GM23338 (cell line): Measurements from ENCODE around the gene SLC66A2. TPM values are rescaled to one million over a fixed set of nuclear protein-coding genes. Genes with fewer than 3 reads are reported as not detected.
A peak's percentile ranks its signal among the peaks of the same experiment; 100 is the strongest.

Source experiments
- ATAC-seq: fragments of 200-7000 bp; cut with Tn5 transposase; 3 replicates; pipeline ENCODE4 v1.9.1; 2020
- DNase-seq: peaks from one replicate; pipeline ENCODE4 v3.0.0-alpha.2; 2015; ENCODE audit warnings: low spot score
- H2AFZ ChIP-seq: fragments of 200-600 bp; sonication (generic); 2 replicates; pipeline ENCODE4 v1.8.0; 2016; ENCODE audit warnings: antibody characterized with exemption, mild to moderate bottlenecking, moderate library complexity
- H3F3A ChIP-seq: fragments of 200-600 bp; sonication (generic); replicated peaks from 2 replicates; pipeline ENCODE4 v1.8.0; 2017; ENCODE audit warnings: antibody characterized with exemption, mixed run types, low read depth
- H3K27ac ChIP-seq: fragments of 200-600 bp; sonication (generic); 2 replicates; pipeline ENCODE4 v1.6.1; 2016; ENCODE audit warnings: low read depth
- H3K27me3 ChIP-seq: fragments of 200-600 bp; sonication (generic); 2 replicates; pipeline ENCODE4 v1.8.0; 2016; ENCODE audit warnings: mild to moderate bottlenecking, mixed run types, moderate library complexity; ENCODE audit not compliant: insufficient read depth
- H3K36me3 ChIP-seq: fragments of 200-600 bp; sonication (generic); 2 replicates; pipeline ENCODE4 v1.8.0; 2016; ENCODE audit warnings: mild to moderate bottlenecking; ENCODE audit not compliant: insufficient read depth
- H3K4me1 ChIP-seq: fragments of 200-600 bp; sonication (generic); 2 replicates; pipeline ENCODE4 v1.8.0; 2016; ENCODE audit warnings: mild to moderate bottlenecking, moderate library complexity; ENCODE audit not compliant: insufficient read depth
- H3K4me2 ChIP-seq: fragments of 200-600 bp; sonication (generic); 2 replicates; pipeline ENCODE4 v1.7.1; 2017; ENCODE audit warnings: mixed run types
- H3K4me3 ChIP-seq: fragments of 200-600 bp; sonication (generic); 2 replicates; pipeline ENCODE4 v1.6.1; 2016; ENCODE audit warnings: mixed run types
- H3K79me2 ChIP-seq: fragments of 200-600 bp; sonication (generic); replicated peaks from 2 replicates; pipeline ENCODE4 v1.8.0; 2017; ENCODE audit warnings: mild to moderate bottlenecking; ENCODE audit not compliant: insufficient read depth
- H3K9me2 ChIP-seq: fragments of 200-600 bp; sonication (generic); 2 replicates; pipeline ENCODE4 v1.8.0; 2017; ENCODE audit not compliant: insufficient read depth
- H4K20me1 ChIP-seq: fragments of 200-600 bp; sonication (generic); replicated peaks from 2 replicates; pipeline ENCODE4 v1.8.0; 2017; ENCODE audit warnings: mild to moderate bottlenecking; ENCODE audit not compliant: insufficient read depth
- H3K27ac Mint-ChIP-seq: 2 replicates; pipeline ENCODE4 v1.8.0; 2020; ENCODE audit warnings: inconsistent platforms, mild to moderate bottlenecking, moderate library complexity, mixed read lengths
- H3K27me3 Mint-ChIP-seq: 3 replicates; pipeline ENCODE4 v1.8.0; 2022; ENCODE audit warnings: low read depth, mild to moderate bottlenecking, moderate library complexity, mixed read lengths, inconsistent platforms; ENCODE audit not compliant: insufficient read depth, poor library complexity
- H3K36me3 Mint-ChIP-seq: 3 replicates; pipeline ENCODE4 v1.8.0; 2021; ENCODE audit warnings: low read depth, mild to moderate bottlenecking, inconsistent platforms, moderate library complexity, mixed read lengths
- H3K4me1 Mint-ChIP-seq: 3 replicates; pipeline ENCODE4 v1.8.0; 2020; ENCODE audit warnings: mild to moderate bottlenecking, inconsistent platforms, mixed read lengths
- H3K4me3 Mint-ChIP-seq: 3 replicates; pipeline ENCODE4 v1.8.0; 2021; ENCODE audit warnings: moderate library complexity, mild to moderate bottlenecking, inconsistent platforms, mixed read lengths
- H3K9me3 Mint-ChIP-seq: 3 replicates; pipeline ENCODE4 v1.8.0; 2020; ENCODE audit warnings: moderate library complexity, mild to moderate bottlenecking, inconsistent platforms, mixed read lengths
- CREB1 ChIP-seq: fragments of 250-450 bp; sonication (Bioruptor Pico); IDR thresholded peaks from 2 replicates; pipeline ENCODE4 v1.5.0; 2020; ENCODE audit warnings: low read depth, mild to moderate bottlenecking, moderate library complexity
- EZH2 ChIP-seq: fragments of 200-600 bp; sonication (generic); IDR thresholded peaks from one replicate; pipeline ENCODE4 v1.8.0; 2017; ENCODE audit warnings: antibody characterized with exemption, mild to moderate bottlenecking, low read depth; ENCODE audit not compliant: unreplicated experiment
- EZH2phosphoT487 ChIP-seq: fragments of 200-600 bp; sonication (generic); IDR thresholded peaks from one replicate; pipeline ENCODE4 v1.8.1; 2018; ENCODE audit warnings: antibody characterized with exemption; ENCODE audit not compliant: unreplicated experiment
- NANOG ChIP-seq: IDR thresholded peaks from 2 replicates; pipeline ENCODE4 v1.6.1; 2016; ENCODE audit warnings: antibody characterized with exemption, borderline replicate concordance
- POLR2AphosphoS5 ChIP-seq: IDR thresholded peaks from 2 replicates; pipeline ENCODE4 v1.6.1; 2016; ENCODE audit warnings: antibody characterized with exemption, low read depth
- ZNF331 ChIP-seq: fragments of 250-450 bp; sonication (Bioruptor Pico); IDR thresholded peaks from 2 replicates; pipeline ENCODE4 v1.5.0; 2020; ENCODE audit warnings: low read depth, mild to moderate bottlenecking, moderate library complexity
- polyA plus RNA-seq: library from polyadenylated mRNA; unstranded; fragments of >200 nt; fragmentation: Nextera tagmentation; extraction: Ambion mirVana; gene quantifications from 2 replicates; pipeline ENCODE4 v1.2.1, GENCODE V29; 2016
- total RNA-seq: library from RNA; depleted of rRNA; stranded (reverse); fragments of >200 nt; shearing (Covaris generic); gene quantifications from 2 replicates; pipeline ENCODE4 v1.2.3, GENCODE V29; 2014
- TF ChIP-seq, protein P1 (sequence below), 2 experiments: fragments of 200-600 bp in 1 of 2; sonication (generic) in 1 of 2; conservative IDR thresholded peaks; 2 replicates each; pipeline versions ENCODE4 v1.5.1 to v1.6.1; 2016 to 2017; ENCODE audit warnings: antibody characterized with exemption in 2 of 2, low read depth in 2 of 2, mild to moderate bottlenecking in 2 of 2, moderate library complexity in 1 of 2
- TF ChIP-seq, protein P2 (sequence below): IDR thresholded peaks from one replicate; pipeline ENCODE4 v1.6.1; 2018; ENCODE audit warnings: antibody characterized with exemption; ENCODE audit not compliant: unreplicated experiment

The SLC66A2 gene
- total and polyA plus RNA-seq, 2 experiments from 2014 or later, result 4.0 to 18.1 TPM

DNA sequence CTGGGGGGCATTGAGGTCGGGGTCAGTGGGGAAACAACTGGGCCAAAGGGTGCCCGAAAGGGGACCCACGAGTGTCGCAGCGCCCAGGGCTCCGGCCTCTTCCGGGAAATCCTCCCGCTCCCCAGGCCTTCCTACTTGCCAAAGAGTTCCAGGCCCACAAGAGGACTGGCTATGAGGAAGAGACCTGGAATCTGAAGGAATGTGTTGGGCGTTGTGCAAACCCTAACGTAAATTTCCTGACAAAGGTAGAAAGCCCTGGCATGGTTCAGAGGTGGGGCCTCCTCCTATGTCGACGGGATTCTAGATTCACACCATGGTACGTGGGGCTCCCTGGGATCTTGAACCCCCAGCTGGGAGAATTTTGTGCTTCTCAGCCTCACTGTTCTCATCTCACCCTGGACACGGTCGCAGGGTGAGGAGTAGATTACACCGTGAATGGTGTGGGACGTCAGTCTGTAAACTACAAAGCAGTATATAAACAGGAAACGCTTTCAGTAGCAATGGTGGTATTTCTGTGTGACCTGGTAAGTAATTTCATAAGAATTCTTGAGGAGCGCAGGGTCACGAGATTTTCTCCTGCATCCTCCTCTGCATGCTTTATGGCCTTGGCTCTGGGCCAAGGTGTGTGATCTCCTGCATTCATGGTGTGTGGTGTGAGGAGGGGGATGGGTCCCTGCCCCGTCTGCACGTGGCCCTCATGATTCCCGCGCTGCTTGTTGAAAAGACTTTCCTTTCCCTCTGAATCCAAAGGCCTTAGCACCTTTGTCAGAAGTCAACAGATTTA lies 13.9 kb upstream of the SLC66A2 start (continued):
- no peak for TF ChIP-seq CREB1
- TF ChIP-seq EZH2, result no peak
- TF ChIP-seq POLR2AphosphoS5, result no peak

GRCh38 chr18:79964330-79965118 lies 13.1 kb upstream of the SLC66A2 start, which contains the start of gene HSBP1L1:
TSS of gene HSBP1L1 (plus strand) at chr18:79964643. CDS start at chr18:79964736, 93 bp downstream.
- Mint-ChIP-seq H3K9me3 (no peaks in the 10 kb centered on the region; the same call in 1 of the 3 replicates), H3K27me3 (peaks cover 58% of the 10 kb centered on the region), H3K4me3 (peak within 1 kb of the TSS; percentile 57), H3K36me3 (no peaks in the 10 kb centered on the region), H3K27ac (no peak within 1 kb of the TSS), H3K4me1 (peaks cover 26% of the 10 kb centered on the region)
- peak; percentile 90 for DNase-seq
- TF ChIP-seq, protein P1, sequence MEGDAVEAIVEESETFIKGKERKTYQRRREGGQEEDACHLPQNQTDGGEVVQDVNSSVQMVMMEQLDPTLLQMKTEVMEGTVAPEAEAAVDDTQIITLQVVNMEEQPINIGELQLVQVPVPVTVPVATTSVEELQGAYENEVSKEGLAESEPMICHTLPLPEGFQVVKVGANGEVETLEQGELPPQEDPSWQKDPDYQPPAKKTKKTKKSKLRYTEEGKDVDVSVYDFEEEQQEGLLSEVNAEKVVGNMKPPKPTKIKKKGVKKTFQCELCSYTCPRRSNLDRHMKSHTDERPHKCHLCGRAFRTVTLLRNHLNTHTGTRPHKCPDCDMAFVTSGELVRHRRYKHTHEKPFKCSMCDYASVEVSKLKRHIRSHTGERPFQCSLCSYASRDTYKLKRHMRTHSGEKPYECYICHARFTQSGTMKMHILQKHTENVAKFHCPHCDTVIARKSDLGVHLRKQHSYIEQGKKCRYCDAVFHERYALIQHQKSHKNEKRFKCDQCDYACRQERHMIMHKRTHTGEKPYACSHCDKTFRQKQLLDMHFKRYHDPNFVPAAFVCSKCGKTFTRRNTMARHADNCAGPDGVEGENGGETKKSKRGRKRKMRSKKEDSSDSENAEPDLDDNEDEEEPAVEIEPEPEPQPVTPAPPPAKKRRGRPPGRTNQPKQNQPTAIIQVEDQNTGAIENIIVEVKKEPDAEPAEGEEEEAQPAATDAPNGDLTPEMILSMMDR (conservative IDR thresholded peaks at IDR 0.05; ENCODE audit: low read depth in 2 of 2), result peak in 1 of 2 experiments; percentile 11; a peak in 2 of 4 replicates
- no peak for TF ChIP-seq CREB1
- no peak for TF ChIP-seq NANOG
- no peak for TF ChIP-seq ZNF331 (CRISPR knock-in tag)
- no peak for TF ChIP-seq EZH2phosphoT487
- TF ChIP-seq, protein P2, sequence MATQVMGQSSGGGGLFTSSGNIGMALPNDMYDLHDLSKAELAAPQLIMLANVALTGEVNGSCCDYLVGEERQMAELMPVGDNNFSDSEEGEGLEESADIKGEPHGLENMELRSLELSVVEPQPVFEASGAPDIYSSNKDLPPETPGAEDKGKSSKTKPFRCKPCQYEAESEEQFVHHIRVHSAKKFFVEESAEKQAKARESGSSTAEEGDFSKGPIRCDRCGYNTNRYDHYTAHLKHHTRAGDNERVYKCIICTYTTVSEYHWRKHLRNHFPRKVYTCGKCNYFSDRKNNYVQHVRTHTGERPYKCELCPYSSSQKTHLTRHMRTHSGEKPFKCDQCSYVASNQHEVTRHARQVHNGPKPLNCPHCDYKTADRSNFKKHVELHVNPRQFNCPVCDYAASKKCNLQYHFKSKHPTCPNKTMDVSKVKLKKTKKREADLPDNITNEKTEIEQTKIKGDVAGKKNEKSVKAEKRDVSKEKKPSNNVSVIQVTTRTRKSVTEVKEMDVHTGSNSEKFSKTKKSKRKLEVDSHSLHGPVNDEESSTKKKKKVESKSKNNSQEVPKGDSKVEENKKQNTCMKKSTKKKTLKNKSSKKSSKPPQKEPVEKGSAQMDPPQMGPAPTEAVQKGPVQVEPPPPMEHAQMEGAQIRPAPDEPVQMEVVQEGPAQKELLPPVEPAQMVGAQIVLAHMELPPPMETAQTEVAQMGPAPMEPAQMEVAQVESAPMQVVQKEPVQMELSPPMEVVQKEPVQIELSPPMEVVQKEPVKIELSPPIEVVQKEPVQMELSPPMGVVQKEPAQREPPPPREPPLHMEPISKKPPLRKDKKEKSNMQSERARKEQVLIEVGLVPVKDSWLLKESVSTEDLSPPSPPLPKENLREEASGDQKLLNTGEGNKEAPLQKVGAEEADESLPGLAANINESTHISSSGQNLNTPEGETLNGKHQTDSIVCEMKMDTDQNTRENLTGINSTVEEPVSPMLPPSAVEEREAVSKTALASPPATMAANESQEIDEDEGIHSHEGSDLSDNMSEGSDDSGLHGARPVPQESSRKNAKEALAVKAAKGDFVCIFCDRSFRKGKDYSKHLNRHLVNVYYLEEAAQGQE, result no peak
- Histone ChIP-seq H3K27ac (no peak within 1 kb of the TSS), H3K4me3 (peak within 1 kb of the TSS; percentile 56), H2AFZ (no peak within 1 kb of the TSS), H3F3A (peaks cover 7% of the 10 kb centered on the region; the same call in 1 of the 2 replicates), H3K79me2 (0 out of 2 replicates have a peak, but pooled peaks cover 5% of the 10 kb centered on the region), H3K36me3 (no peaks in the 10 kb centered on the region), H3K9me2 (no peaks in the 10 kb centered on the region), H3K4me2 (peak within 1 kb of the TSS; percentile 78), H3K27me3 (peaks cover 60% of the 10 kb centered on the region), H3K4me1 (peaks cover 20% of the 10 kb centered on the region), H4K20me1 (peaks cover 6% of the 10 kb centered on the region; the same call in 1 of the 2 replicates)
- peak; percentile 84 for ATAC-seq
